ENCODE data around the gene CCDC187.
A peak's percentile ranks its signal among the peaks of the same experiment; 100 is the strongest.
"Not testable (repeated sequence)": the region's sequence is repeated elsewhere in the genome, so short reads cannot be mapped to it uniquely, and the experiment has no call there.

CCDC187 gene
- total RNA-seq, result 0 to 0.47 (median 0) reads per million in 4 donors

DNA sequence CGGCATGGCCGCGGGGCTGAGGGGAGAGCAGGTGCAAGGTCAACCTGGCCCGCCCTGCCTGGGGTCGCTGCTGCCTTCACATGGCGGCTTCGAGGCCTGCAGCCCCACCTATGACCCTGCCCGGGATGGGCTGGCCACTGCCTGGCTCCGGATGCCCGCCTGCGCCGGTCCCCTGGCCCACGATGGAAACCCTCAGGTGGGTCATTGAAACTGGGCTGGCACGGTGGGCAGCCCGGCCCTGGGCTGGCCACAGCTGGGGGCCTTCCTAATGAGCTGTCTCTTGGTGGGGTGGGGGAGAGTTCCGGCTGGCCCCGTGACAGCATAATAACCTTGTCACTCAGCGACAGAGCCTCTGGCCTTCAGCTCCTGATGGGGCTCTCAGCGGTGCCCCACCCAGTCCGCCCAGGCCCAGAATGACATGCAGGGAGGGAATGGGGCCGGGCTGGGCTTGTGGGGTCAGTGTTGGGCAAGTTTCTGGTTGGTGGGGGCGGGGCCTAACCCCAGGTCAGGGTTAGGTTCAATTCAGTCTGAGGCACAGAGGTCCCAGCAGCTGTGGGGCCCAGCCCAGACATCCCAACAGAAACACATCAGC lies at the start of gene CCDC187:
TSS of gene CCDC187 (minus strand) at position 270 of the 592 bp plus-strand sequence. CDS start at position 6, 264 bp downstream.
- no peak for DNase-seq

DNA sequence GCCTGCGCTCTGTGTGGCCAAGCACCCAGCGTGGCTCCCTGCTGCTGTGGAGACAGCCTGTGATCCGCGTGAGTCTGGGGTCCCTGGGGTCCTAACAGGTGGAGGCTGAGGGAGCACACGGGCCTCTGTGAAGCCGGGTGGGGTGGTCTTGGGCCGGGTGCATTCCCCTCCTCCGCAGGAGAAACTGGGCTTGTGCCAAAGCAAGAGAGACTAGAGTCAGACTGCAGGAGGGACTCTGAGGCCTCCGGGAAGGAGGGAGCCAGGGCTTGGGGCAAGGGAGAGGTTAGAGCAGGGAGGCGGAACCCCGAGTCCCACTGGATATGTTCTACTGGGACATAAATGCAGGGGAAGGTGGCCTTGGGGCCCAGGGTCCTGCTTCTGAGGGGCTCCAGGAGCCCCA lies 49.2 kb upstream of the CCDC187 start:
- no peak for DNase-seq

DNA sequence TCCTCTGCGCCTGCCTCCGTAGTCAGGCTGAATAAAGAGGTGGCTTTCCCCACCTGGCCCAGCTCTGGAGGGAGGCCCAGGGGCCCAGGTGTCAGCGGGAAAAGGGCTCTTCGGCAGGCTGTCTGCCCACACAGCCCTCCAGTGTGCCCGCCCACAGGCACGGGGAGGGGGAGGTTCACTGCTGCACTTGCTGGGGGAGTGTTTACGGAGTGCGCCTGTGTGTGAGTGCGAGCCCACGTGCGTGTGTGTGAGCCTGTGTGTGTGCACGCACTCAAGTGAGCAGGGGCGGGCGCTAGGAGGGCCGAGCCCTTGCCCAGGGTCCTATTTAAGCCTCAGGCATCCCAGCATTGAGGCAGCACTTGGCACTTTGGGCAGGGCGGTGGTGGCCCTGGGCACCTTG lies 48.8 kb upstream of the CCDC187 start:
- DNase-seq, result no peak

DNA sequence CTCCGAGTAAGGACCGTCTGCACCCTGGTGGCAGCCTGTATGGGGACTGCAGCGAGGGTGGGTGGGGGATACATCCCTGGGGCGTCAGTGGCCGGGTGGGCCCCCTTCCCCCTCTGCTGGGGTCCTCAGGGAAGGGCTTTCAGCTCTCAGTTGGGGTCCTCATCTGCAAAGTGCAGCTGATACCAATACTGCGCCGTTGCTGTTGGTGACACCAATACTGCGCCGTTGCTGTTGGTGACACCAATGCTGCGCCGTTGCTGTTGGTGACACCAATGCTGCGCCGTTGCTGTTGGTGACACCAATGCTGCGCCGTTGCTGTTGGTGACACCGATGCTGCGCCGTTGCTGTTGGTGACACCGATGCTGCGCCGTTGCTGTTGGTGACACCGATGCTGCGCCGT lies 48.0 kb upstream of the CCDC187 start:
- DNase-seq, result not testable (repeated sequence)

DNA sequence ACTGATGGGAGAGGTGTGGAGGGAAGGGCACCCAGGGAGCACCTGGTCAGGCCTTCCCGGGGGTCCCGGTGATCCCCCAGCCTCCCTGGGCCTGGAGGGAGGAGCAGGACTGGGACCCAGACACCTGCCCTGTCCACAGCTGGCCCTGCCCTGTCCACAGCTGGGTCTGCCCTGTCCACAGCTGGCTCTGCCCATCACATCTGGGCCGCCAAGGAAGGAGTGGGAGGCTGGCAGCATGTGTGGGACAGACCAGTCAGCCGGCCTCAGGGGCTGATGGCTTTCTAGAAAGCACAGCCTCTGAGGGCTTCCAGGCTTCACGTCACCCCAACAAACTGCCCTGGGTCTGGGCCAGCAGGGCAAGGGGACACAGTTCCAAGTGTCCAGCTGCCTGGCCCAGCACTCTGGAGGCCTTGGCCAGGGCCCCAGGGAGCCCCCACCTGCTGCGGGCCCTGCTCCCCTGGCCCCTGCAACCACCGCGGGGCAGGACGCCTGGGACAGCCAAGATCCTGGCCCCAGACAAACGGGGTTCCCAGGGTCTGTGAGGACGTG lies 47.4 kb upstream of the CCDC187 start:
- DNase-seq, result no peak

DNA sequence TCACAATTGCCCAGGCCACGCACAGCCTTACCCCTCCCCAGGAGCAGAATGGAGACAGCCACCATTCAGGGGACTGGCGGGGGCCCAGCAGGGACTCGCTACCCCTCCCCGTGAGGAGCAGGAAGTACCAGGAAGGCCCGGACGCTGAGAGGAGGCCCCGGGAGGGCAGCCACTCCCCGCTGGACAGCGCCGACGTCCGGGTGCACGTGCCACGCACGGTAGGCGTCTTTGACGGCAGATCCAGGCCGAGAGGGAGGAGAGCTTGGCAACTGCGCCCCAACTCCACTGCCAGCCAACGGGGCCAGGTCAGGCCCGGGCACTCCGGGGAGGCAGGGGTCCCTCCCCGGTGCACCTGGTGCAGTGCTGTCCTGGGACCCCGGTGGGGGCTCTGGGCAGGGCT lies 45.7 kb upstream of the CCDC187 start:
- no peak for DNase-seq

DNA sequence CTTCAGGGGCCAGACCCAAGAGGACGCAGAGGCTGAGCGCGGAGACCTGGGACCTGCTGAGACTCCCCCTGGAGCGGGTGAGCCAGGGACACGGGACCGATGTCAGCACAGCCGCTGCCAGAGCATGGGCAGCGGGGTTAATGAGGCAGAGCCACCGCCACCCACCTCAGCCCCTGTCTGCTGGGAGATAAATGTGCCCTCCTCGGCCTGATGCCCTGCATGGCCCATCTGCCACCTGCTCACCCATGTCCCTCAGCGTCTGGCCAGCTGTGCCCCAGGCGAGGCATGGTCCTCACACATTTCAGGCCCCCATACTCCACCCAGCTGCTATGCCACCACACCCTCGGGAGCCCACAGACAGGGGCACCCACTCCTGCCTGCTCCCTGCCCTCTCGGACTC lies 44.8 kb upstream of the CCDC187 start:
- DNase-seq, result no peak

DNA sequence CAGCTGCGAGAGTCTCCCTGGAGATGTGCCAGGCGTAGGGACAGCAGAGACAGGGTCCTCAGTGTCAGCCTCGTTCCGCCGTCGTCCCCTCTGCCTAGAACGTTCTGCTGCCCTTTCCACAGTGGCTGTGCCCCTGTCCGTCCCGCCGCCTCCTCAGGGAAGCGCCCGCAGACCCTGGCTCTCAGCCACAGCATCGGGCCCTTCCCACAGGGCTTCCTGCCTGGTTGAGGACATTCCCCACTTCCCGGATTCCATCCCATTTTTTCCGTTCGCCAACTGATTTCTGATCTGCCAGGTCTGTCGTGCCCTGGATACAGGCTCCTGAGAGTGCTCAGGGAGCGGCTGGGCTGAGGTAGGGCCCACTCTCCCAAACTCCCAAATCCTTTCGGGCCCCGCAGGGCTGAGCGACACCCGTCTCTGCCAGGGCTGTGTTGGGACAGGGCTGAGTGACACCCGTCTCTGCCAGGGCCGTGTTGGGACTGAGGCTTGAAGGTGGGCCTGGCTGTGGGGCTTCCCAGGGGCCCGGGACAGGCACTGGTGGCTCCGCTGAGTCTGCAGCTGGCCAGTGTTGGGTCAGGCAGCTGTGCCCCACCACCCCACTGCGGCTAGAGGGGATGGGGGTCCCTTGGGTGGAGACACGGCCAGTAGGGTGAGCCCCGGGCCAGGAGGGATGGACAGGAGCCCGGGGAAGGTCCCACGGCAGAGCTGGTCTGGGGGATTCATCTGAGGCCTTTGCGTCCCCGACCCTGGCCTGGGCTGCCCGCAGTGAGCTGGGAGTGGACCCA lies 43.8 kb upstream of the CCDC187 start:
- no peak for DNase-seq

DNA sequence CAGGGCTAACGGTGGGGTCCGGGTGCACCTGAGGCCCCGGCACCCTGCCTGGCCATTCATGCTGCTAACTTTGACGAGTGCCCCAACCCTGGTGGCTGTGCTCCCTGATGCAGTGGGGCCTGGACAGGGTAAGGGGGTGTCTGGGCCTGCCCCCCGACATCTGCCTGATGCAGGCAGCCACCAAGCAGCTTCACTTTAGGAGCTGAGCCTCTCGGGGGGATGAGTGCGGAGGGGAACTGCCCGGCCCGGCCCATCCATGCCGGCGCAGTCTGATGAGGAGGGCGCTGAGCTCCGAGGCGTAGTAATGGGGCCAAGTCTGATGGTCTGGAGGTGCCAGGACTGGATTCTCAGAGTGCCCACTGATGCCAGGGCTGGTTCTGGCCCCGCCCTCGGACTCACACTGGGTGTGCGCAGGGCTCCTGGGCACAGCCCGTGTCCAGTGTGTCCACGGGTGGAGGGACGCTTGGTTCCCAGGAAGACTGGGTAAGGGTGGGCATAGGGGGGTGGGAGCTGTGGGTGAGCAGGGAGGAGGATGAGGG lies 43.1 kb upstream of the CCDC187 start:
- no peak for DNase-seq

DNA sequence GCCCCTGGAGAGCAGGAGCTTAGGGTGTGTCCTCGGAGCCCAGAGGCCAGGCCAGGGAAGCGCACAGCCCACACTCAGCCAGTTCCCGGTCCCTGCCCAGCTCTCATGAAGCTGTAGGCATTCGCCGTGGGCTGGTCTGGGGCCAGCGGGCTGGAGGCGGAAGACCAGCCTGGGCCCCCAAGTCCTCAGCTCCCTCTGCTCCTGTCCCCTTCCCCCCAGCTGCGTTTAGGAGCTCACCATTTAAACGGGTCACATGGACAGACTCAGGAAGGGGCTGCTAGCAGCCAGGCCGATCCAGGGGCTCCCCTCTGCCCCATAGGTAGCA lies 42.2 kb upstream of the CCDC187 start:
- no peak for DNase-seq

DNA sequence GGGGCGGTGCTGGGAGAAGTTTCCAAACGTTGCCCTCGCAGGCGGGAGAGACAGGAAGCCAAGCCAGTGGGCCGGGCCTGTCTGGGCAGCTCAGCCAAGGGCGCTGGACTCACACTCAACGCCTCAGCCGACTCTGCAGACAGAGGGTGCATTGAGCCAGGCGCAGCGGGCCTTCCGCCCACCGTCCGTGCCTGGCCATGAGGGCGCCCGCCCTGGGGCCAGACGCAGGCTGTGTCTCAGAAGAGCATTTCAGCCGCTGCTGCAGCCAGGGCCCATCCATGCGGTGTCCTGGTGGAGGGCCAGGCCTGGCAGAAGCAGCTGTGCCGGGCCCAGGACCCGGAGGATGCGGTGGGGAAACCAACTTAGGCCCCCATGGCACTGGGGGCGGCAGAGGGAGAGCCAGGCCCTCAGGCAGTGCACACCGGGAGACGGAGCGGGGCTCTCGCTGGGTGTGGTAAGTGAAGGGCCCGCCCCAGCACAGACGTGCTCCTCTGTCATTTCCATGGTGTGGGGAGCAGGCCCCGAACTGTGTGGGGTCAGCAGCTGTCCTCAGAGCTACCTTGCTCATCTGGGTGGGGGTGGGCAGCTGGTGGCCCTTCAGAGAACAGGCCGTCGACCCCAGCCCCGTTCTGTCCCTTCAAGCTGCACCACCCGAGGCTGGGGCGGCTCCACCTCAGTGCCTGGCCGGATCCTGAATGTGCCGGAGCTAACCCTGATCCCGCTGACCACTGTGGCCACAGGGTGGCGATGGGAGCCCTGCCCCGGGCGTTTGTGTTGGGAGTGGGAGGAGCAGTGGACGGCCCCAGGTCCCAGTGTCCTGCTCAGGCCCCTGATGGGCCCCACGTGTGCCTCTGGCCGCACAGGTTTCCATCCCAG lies 41.6 kb upstream of the CCDC187 start:
- no peak for DNase-seq

DNA sequence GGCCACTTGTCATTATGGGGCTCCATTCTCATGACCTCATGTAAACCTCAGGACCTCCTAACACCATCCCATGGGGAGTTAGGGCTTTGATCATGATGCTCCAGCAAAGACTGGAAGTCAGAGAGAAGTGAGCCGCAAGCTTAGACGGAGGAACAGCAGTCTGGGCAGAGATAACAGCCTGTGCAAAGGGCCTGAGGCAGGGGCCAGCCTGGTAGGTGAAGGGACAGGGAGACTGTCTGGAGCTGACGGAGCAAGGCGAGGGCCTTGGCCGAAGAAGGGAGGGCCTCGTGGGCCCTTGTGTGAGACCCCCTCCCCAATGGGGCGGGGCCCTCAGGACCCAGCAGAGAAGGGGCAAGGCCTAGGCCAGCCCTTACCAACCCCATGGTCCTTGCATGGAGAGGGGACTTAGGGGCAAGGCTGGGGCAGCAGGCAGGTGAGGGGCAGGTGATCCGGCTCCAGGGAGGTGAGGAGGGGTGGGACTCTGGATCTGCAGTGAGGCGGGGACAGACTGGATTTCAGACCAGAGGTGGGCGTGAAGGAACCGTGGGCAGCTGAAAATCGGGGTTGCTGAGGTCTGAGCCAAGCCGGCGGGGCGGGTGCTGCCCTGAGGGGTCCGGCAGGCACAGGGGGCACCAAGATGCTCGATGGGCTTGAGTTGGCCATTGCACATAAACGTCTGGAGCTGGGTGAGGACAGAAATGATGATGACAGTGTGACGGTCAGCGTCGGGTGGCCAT lies 40.8 kb upstream of the CCDC187 start:
- DNase-seq, result no peak

DNA sequence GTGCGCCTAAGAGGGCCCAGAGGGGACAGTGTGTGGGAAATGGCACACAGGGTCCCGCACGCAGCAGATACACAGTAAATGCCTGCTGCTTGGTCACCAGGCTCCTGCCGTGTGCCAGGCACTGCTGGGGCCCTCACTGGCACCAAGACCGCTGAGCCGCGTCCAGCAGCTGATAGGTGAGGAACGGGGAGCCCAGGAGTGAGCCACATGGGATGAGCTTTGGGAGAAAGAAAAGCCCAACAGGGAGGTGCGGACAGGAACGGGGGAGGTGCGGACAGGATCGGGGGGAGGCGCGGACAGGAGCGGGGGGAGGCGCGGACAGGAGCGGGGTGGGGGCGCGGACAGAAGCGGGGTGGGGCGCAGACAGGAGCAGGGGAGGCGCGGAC lies 40.0 kb upstream of the CCDC187 start:
- DNase-seq, result no peak

DNA sequence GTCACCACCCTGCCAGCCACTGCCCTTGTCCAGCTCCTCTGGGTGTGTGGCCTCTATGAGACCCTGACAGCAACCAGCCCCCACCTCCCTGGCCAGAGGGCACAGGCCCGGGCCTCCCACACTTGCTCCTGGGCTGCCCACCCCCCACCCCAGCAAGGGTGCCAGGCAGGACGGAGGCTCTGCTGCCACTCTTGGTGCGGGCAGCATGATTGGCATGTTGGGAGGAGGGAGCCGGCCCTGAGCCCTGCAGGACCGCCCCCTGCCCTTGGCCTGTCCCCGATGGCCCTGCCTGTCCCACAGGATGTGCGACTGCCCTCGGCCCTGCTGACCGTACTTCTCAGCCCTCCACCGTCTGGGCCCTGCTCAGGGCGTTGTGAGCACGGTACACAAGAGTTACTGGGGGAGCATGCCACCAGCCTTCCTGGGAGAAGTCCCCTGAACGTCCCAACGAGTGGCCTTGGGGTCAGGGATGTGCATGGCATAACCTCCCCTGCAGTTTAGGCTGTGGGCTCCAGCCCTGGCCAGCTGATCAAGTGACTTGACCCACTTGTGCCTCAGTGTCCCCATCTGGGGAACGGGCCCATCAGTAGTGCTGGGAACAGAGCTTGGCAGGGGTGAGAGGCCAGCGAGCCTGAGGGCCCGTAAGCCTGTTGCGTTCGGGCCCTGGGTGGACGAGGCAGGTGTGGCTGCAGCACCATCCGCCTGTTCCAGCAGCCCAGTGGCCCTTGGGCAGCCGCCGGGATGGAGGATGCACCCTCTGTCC lies 39.4 kb upstream of the CCDC187 start:
- no peak for DNase-seq

DNA sequence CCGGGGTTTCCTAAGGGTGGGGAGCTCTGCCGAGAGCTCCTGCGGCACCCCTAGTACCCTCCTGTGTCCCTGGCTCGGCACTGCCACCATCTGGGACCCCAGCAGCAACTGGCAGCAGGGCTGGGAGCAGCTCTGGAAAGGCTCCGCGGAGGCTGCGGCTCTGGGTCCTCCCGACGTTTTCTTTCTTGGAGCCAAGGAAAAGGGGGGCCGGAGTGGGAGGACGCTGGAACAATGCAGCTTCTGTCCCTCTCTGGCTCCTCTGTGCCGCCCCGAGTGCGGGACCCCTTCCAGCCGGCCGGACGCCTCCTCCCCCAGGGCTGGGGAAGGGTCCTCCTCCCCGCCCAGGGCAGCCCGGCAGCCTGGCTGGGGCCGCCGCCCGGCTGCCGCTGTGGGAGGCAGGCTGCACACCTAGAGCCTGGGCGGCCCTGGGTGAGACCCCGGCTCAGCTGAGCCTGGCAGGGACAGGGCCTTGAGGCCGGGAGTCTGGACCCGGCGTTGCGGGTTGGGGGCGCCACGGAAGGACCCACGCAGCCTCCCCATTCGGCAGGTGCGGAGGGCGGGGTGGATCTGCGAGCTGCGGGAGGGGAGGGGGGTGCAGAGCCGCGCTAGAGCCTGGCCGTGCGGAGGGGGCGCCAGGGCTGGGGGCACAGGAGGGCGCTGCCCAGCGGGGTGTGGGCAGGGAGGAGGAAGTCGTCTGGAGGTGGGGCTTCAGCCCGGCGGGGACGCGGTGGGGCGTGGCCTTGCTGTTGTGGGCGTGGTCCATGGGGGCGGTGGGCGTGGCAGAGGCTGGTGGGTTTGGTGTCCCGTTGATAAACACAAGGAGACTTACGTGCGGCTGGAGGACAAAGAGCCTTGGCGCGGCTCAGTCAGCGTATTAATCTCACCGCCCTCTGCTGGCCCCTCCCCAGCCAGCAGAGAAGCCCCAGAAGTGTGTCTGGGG lies 38.6 kb upstream of the CCDC187 start:
- DNase-seq, result peak in 4 of 5 donors; percentile 31 to 42 (median 34)

DNA sequence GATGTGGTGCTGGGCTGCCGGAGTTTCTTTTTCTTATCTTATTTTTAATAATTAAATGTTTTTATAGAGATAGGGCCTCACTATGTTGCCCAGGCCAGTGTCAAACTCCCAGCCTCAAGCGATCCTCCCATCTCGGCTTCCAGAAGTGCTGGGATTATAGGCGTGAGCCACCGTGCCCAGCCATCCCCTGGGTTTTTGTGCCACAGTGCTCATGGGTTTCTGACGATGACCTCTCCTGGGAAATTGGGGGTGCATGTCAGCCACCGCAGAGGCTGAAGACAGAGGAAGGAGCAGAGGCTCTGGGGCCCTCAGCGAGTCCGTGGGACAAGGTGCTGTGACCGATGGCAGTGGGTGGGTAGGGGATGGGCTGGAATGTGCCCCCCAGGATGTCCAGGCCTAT lies 37.9 kb upstream of the CCDC187 start:
- no peak for DNase-seq

DNA sequence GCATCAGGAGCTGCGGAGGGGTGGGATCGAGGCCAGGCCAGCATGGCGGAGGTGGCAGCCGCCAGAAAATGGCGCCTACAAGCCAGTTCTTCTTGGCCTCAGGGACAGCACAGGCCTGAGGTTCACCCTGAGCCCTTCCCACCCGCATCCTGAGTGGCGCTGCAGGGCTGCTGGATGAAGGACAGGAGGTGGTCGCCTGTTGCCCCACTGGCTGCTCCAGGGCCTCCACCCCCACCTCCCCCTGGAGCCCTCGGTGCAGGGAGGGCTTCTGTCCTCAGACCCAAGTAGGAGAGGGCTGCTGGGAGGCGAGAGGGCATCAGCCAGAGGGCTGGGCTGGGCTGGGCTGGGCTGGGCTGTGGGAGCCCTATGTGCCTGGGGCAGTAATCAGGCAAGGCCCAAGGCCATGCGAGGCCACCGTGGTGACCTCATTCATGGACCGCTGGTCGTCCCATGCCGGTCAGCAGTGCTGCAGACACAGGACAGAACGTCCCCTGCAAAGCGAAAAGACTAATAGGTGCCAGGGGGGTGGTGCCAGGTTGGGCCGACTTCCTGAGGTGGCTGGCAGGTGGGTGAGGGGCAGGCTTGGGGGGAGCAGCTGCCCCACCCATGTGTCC lies 37.3 kb upstream of the CCDC187 start:
- DNase-seq, result no peak

DNA sequence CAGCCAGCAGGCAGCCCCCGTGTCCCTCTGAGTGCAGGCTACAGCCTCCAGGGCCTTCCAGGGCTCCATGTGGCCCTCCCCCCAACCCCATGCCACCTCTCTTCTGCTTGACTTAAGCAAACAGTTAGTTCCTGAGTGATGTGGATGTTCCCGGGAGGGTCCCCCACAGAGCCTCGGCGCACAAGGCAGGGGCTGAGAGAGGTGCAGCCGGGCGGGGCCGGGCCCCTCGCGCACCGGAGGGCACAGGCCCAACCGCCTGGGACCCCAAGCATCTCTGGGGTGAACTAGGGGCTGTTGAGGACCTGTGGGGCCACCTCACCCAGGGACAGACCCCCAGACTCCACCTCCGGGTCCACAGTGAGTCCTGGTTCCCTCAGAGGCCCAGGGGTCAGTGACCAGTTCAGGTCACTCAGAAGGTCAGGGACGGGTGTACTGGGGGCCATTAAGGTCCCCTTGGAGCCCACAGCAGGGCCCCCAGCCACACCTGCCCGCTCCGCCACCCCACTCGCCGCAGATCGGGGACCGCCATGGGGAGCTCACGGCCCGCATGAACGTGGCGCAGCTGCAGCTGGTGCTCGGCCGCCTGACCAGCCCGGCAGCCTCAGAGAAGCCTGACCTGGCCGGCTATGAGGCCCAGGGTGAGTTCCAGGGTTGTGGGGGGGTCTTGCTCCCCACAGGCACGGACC lies 36.6 kb upstream of the CCDC187 start:
- no peak for DNase-seq

DNA sequence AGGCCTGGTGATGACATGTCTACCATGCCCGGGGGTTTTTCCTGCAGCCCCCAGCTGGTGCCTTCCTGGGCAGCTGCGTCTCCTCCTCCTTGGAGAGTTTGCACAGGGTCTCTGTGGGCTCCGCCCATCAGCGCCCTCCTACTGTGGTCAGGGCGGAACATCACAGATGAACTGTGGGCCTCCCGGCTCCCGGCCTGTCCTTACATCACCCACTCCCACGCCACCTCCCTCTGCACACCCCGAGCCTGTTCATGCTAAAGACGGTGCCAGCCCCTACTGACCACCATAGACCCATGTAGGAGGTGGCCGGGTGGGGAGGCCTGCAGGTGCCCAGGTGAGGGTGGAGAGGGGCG lies 36.0 kb upstream of the CCDC187 start:
- DNase-seq, result no peak
